ENCODE measurements around the gene PRR11.
"Not testable (repeated sequence)": the region's sequence is repeated elsewhere in the genome, so short reads cannot be mapped to it uniquely, and the experiment has no call there.

PRR11 gene

DNA sequence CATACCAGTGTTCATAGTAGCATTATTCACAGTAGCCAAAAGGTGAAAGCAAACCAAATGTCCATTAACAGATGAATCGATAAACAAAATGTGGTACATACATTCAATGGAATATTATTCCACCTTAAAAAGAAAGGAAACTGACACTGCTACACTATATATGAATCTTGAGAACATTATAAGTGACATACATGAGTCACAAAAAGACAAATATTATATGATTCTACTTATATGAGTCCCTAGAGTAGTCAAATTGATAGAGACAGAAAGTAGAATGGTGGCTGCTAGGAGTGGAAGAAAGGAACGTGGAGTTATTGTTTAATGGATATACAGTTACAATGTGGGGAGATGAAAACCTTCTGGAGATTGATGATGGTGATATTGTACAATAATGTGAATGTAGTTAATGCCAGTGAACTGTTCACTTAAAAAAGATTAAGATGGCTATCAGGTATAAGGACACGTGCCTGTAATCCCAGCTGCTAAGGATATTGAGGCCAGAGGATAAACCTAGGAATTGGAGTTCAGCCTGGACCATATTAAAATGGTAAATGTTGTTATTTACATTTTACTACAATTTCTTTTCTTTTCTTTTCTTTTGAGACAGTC lies 28.6 kb upstream of the PRR11 start:
- no peaks in the 10 kb centered on the region for H3K9me3 ChIP-seq (ENCODE audit: control insufficient read depth in 2 of 2, low read length in 2 of 2)
- H3K27me3 ChIP-seq (ENCODE audit: control insufficient read depth in 1 of 2, insufficient read depth in 2 of 2, low read length in 2 of 2): no peaks in the 10 kb centered on the region
- no peak overlapping the region for H3K27ac ChIP-seq (ENCODE audit: low read length)

GRCh38 chr17:59129814-59130213 lies 25.7 kb upstream of the PRR11 start:
- H3K27me3 ChIP-seq (ENCODE audit: control insufficient read depth in 1 of 2, insufficient read depth in 2 of 2, low read length in 2 of 2): no peaks in the 10 kb centered on the region
- peaks cover 3 to 4% of the 10 kb centered on the region in 2 donors for H3K36me3 ChIP-seq (ENCODE audit: control insufficient read depth in 2 of 2, insufficient read depth in 2 of 2, low read length in 2 of 2)
- no peak overlapping the region for H3K4me3 ChIP-seq (ENCODE audit: low read length in 2 of 2)
- no peak overlapping the region for H3K27ac ChIP-seq (ENCODE audit: low read length)
- no peaks in the 10 kb centered on the region for H3K9me3 ChIP-seq (ENCODE audit: control insufficient read depth in 2 of 2, low read length in 2 of 2)
- H3K9ac ChIP-seq (ENCODE audit: low read length in 2 of 2): no peak overlapping the region
- H3K4me1 ChIP-seq (ENCODE audit: control insufficient read depth, insufficient read depth, low read length): no peaks in the 10 kb centered on the region

More for the DNA sequence above, 28.6 kb upstream of the PRR11 start:
- Histone ChIP-seq H3K4me1 (ENCODE audit: control insufficient read depth, insufficient read depth, low read length) (no peaks in the 10 kb centered on the region), H3K9ac (ENCODE audit: low read length in 2 of 2) (no peak overlapping the region), H3K4me3 (ENCODE audit: low read length in 2 of 2) (no peak overlapping the region), H3K36me3 (ENCODE audit: control insufficient read depth in 2 of 2, insufficient read depth in 2 of 2, low read length in 2 of 2) (peaks cover 3 to 4% of the 10 kb centered on the region in 2 donors)

- H3K27ac ChIP-seq (ENCODE audit: low read length): no peak overlapping the region
- no peaks in the 10 kb centered on the region for H3K9me3 ChIP-seq (ENCODE audit: control insufficient read depth in 2 of 2, low read length in 2 of 2)
- no peak overlapping the region for H3K4me3 ChIP-seq (ENCODE audit: low read length in 2 of 2)
- H3K36me3 ChIP-seq (ENCODE audit: control insufficient read depth in 2 of 2, insufficient read depth in 2 of 2, low read length in 2 of 2): peaks cover 3 to 4% of the 10 kb centered on the region in 2 donors
- no peaks in the 10 kb centered on the region for H3K4me1 ChIP-seq (ENCODE audit: control insufficient read depth, insufficient read depth, low read length)
- H3K27me3 ChIP-seq (ENCODE audit: control insufficient read depth in 1 of 2, insufficient read depth in 2 of 2, low read length in 2 of 2): no peaks in the 10 kb centered on the region
- no peak overlapping the region for H3K9ac ChIP-seq (ENCODE audit: low read length in 2 of 2)
These were observed 24.4 kb upstream of the PRR11 start for GRCh38 chr17:59131131-59131530.

GRCh38 chr17:59138339-59138738 lies 17.2 kb upstream of the PRR11 start:
- not testable (repeated sequence) for H3K4me3 ChIP-seq (ENCODE audit: low read length in 2 of 2); H3K27ac ChIP-seq (ENCODE audit: low read length); H3K4me1 ChIP-seq (ENCODE audit: control insufficient read depth, insufficient read depth, low read length); H3K9ac ChIP-seq (ENCODE audit: low read length in 2 of 2); H3K27me3 ChIP-seq (ENCODE audit: control insufficient read depth in 1 of 2, insufficient read depth in 2 of 2, low read length in 2 of 2); H3K9me3 ChIP-seq (ENCODE audit: control insufficient read depth in 2 of 2, low read length in 2 of 2); H3K36me3 ChIP-seq (ENCODE audit: control insufficient read depth in 2 of 2, insufficient read depth in 2 of 2, low read length in 2 of 2)

DNA sequence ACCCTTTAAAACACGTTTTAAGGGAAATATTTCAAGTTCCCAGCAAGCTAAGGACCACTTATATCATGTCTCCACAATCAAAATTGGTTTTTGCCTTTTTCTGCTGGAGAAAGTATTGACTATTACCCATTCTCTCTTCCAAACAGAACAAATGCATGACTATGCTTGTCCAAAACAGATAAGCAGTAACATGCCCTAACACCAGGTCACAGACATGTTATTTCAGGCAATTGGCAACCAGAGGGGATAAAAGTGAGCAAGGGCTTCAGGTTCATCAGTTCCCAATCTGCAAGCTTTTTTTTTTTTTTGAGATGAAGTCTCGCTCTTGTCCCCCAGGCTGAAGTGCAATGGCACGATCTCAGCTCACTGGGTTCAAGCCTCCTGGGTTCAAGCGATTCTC lies 15.6 kb upstream of the PRR11 start:
- no peak overlapping the region for H3K4me3 ChIP-seq (ENCODE audit: low read length in 2 of 2)
- no peaks in the 10 kb centered on the region for H3K9me3 ChIP-seq (ENCODE audit: control insufficient read depth in 2 of 2, low read length in 2 of 2)
- H3K27ac ChIP-seq (ENCODE audit: low read length): no peak overlapping the region

GRCh38 chr17:59141860-59142259 lies 13.7 kb upstream of the PRR11 start:
- no peak overlapping the region for H3K27ac ChIP-seq (ENCODE audit: low read length)
- no peaks in the 10 kb centered on the region for H3K4me1 ChIP-seq (ENCODE audit: control insufficient read depth, insufficient read depth, low read length)
- no peak overlapping the region for H3K9ac ChIP-seq (ENCODE audit: low read length in 2 of 2)
- H3K4me3 ChIP-seq (ENCODE audit: low read length in 2 of 2): no peak overlapping the region
- H3K36me3 ChIP-seq (ENCODE audit: control insufficient read depth in 2 of 2, insufficient read depth in 2 of 2, low read length in 2 of 2): no peaks in the 10 kb centered on the region
- H3K27me3 ChIP-seq (ENCODE audit: control insufficient read depth in 1 of 2, insufficient read depth in 2 of 2, low read length in 2 of 2): no peaks in the 10 kb centered on the region
- no peaks in the 10 kb centered on the region for H3K9me3 ChIP-seq (ENCODE audit: control insufficient read depth in 2 of 2, low read length in 2 of 2)

More for the DNA sequence above, 15.6 kb upstream of the PRR11 start:
- Histone ChIP-seq H3K4me1 (ENCODE audit: control insufficient read depth, insufficient read depth, low read length) (no peaks in the 10 kb centered on the region), H3K36me3 (ENCODE audit: control insufficient read depth in 2 of 2, insufficient read depth in 2 of 2, low read length in 2 of 2) (no peaks in the 10 kb centered on the region), H3K9ac (ENCODE audit: low read length in 2 of 2) (no peak overlapping the region), H3K27me3 (ENCODE audit: control insufficient read depth in 1 of 2, insufficient read depth in 2 of 2, low read length in 2 of 2) (no peaks in the 10 kb centered on the region)

DNA sequence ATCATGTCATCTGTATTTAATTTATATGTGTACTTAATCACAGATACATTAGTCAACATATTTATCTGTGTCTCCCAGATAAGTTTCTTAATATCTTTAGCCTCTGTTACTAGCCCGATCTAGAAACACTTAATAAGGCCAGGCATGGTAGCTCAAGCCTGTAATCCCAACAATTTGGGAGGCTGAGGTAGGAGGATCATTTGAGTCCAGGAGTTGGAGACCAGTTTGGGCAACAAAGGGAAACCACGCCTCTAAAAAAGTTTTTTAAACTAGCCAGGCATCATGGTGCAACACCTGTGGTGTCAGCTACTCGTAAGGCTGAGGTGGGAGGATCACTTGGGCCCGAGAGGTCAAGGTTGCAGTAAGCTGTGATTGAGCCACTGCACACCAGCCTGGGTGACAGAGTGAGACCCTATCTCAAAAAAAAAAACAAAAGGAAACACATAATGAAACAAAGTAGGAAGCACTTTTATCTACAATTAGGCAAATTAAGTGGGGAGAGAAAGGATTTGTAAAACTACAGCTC lies 9.9 kb upstream of the PRR11 start:
- Histone ChIP-seq H3K27ac (ENCODE audit: low read length) (no peak overlapping the region), H3K27me3 (ENCODE audit: control insufficient read depth in 1 of 2, insufficient read depth in 2 of 2, low read length in 2 of 2) (no peaks in the 10 kb centered on the region), H3K4me1 (ENCODE audit: control insufficient read depth, insufficient read depth, low read length) (no peaks in the 10 kb centered on the region), H3K9me3 (ENCODE audit: control insufficient read depth in 2 of 2, low read length in 2 of 2) (no peaks in the 10 kb centered on the region), H3K9ac (ENCODE audit: low read length in 2 of 2) (no peak overlapping the region), H3K4me3 (ENCODE audit: low read length in 2 of 2) (no peak overlapping the region), H3K36me3 (ENCODE audit: control insufficient read depth in 2 of 2, insufficient read depth in 2 of 2, low read length in 2 of 2) (no peaks in the 10 kb centered on the region)

GRCh38 chr17:59149051-59149450 lies 6.5 kb upstream of the PRR11 start:
- H3K4me3 ChIP-seq (ENCODE audit: low read length in 2 of 2): no peak overlapping the region

GRCh38 chr17:59149841-59150511 lies 5.6 kb upstream of the PRR11 start:
- Histone ChIP-seq H3K36me3 (ENCODE audit: control insufficient read depth in 2 of 2, insufficient read depth in 2 of 2, low read length in 2 of 2) (no peaks in the 10 kb centered on the region), H3K4me1 (ENCODE audit: control insufficient read depth, insufficient read depth, low read length) (peaks cover 6% of the 10 kb centered on the region), H3K9me3 (ENCODE audit: control insufficient read depth in 2 of 2, low read length in 2 of 2) (no peaks in the 10 kb centered on the region), H3K4me3 (ENCODE audit: low read length in 2 of 2) (no peak overlapping the region), H3K27ac (ENCODE audit: low read length) (no peak overlapping the region), H3K9ac (ENCODE audit: low read length in 2 of 2) (no peak overlapping the region), H3K27me3 (ENCODE audit: control insufficient read depth in 1 of 2, insufficient read depth in 2 of 2, low read length in 2 of 2) (no peaks in the 10 kb centered on the region)

More at GRCh38 chr17:59149051-59149450, 6.5 kb upstream of the PRR11 start:
- Histone ChIP-seq H3K27ac (ENCODE audit: low read length) (no peak overlapping the region), H3K36me3 (ENCODE audit: control insufficient read depth in 2 of 2, insufficient read depth in 2 of 2, low read length in 2 of 2) (no peaks in the 10 kb centered on the region), H3K27me3 (ENCODE audit: control insufficient read depth in 1 of 2, insufficient read depth in 2 of 2, low read length in 2 of 2) (no peaks in the 10 kb centered on the region), H3K4me1 (ENCODE audit: control insufficient read depth, insufficient read depth, low read length) (peaks cover 6% of the 10 kb centered on the region), H3K9ac (ENCODE audit: low read length in 2 of 2) (no peak overlapping the region), H3K9me3 (ENCODE audit: control insufficient read depth in 2 of 2, low read length in 2 of 2) (no peaks in the 10 kb centered on the region)

- Histone ChIP-seq H3K4me3 (ENCODE audit: low read length in 2 of 2) (no peak overlapping the region), H3K36me3 (ENCODE audit: control insufficient read depth in 2 of 2, insufficient read depth in 2 of 2, low read length in 2 of 2) (no peaks in the 10 kb centered on the region), H3K4me1 (ENCODE audit: control insufficient read depth, insufficient read depth, low read length) (peaks cover 6% of the 10 kb centered on the region), H3K9me3 (ENCODE audit: control insufficient read depth in 2 of 2, low read length in 2 of 2) (no peaks in the 10 kb centered on the region), H3K9ac (ENCODE audit: low read length in 2 of 2) (no peak overlapping the region), H3K27ac (ENCODE audit: low read length) (no peak overlapping the region), H3K27me3 (ENCODE audit: control insufficient read depth in 1 of 2, insufficient read depth in 2 of 2, low read length in 2 of 2) (no peaks in the 10 kb centered on the region)
These were observed 4.5 kb upstream of the PRR11 start for GRCh38 chr17:59151006-59151405.

DNA sequence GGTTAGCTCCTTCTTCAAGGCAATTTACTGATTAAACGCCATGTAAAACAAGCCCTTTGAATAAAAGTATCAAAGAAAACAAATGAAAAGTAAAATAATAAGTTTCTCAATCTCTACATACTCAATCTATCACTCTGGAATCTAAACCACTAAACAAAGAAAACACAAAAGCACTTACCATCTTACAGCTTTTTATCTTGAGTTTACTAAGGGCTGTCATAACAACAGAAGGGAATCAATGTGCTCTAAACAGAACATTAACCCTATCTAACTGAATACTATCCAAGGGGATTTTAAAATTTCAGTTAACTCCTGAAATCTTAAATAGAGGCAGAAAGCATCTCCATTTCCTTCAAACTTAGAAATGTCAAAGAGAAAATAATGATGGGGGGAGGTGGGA lies 4.0 kb upstream of the PRR11 start:
- H3K36me3 ChIP-seq (ENCODE audit: control insufficient read depth in 2 of 2, insufficient read depth in 2 of 2, low read length in 2 of 2): no peaks in the 10 kb centered on the region
- no peaks in the 10 kb centered on the region for H3K9me3 ChIP-seq (ENCODE audit: control insufficient read depth in 2 of 2, low read length in 2 of 2)
- peak overlapping the region in 1 of 2 donors; percentile 18 for H3K9ac ChIP-seq (ENCODE audit: low read length in 2 of 2)
- H3K4me3 ChIP-seq (ENCODE audit: low read length in 2 of 2): no peak overlapping the region
- no peaks in the 10 kb centered on the region for H3K27me3 ChIP-seq (ENCODE audit: control insufficient read depth in 1 of 2, insufficient read depth in 2 of 2, low read length in 2 of 2)
- peaks cover 6% of the 10 kb centered on the region for H3K4me1 ChIP-seq (ENCODE audit: control insufficient read depth, insufficient read depth, low read length)
- H3K27ac ChIP-seq (ENCODE audit: low read length): no peak overlapping the region

Measured in stomach smooth muscle (tissue), 2 donors.